ENCODE results near the gene TRIO.

Gene TRIO

DNA sequence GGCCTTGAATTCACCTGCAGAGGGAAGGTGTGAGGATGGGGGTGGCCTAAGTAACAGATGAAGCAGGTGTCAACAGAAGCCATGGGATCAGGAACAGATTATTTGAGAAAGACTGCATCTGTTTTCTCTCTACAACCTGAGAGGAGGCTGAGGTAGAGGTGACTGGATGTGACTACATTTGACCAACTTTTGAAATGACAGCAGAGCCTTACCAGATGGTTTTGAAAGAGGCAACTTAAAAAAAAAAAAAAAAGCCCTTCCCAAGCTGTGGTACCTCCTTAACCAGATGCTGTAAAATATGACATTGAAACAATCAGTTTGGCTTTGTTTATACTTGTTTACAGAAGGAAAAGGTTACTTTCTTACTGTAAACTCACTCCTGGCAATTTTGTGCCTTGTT lies 108.6 kb downstream of the TRIO start:
- no peak for DNase-seq

DNA sequence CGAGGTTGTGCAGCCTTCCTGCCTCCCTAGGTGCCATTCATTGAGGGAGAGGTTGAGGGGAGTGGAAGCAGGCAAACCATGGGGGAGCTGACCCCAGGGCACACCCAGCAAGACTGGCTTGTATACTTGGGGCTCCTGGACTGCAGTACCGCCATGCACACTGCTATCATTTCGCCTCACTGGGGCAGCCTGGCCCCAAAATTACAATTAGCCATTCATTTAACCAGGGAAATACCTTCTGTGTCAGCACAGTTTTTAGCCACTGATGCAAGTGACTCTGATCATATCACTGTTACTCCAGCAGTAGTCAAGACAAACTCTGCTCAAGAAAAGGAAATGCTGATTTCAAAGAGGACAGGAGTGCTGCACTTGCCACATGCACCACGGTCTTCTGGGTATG lies 109.7 kb downstream of the TRIO start:
- no peak for DNase-seq

DNA sequence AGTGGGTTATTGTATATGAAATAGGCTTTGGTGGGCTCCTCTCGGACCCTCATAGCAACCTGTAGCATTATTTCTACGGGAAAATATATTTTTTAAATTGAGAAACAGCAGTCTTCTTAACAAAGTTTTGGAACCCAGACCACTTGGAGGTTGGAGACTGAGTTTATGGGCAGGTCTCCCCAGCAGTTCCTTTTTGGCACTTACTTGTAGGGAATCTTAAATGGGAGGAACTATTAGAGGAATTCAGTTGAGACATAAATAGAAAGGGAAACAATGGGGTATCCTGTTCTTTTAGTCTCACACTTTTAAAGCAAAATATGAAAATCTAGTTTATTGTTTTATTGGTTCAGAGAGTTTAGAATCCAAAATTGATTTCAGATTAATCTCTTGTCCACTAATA lies 111.5 kb downstream of the TRIO start:
- DNase-seq, result no peak

DNA sequence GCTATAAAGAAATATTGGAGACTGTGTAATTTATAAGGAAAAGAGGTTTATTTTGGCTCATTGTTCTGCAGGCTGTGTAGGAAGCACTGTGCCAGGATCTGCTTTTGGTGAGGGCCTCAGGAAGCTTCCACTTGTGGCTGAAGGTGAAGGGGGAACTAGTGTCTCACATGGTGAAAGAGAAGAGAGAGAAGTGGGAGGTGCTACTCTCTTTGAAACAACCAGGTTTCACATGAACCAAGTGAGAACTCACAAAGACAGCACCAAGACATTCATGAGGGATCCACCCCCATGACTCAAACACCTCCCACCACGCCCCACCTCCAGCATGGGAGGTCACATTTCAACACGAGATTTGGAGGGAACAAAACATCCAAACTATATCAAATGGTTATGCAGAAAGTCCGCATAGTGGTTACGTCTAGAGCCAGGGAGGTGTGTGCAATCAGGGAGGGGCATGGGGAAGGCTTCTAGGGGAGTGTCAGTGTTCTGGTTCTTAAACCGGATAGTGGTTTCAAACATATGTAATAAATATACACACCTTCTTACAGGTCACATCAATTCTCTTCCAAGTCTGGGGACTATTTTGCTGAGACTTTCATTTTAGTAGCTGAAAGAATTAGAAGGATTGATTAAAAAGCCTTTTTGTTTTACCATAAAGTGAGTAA lies 113.0 kb downstream of the TRIO start:
- DNase-seq, result no peak

DNA sequence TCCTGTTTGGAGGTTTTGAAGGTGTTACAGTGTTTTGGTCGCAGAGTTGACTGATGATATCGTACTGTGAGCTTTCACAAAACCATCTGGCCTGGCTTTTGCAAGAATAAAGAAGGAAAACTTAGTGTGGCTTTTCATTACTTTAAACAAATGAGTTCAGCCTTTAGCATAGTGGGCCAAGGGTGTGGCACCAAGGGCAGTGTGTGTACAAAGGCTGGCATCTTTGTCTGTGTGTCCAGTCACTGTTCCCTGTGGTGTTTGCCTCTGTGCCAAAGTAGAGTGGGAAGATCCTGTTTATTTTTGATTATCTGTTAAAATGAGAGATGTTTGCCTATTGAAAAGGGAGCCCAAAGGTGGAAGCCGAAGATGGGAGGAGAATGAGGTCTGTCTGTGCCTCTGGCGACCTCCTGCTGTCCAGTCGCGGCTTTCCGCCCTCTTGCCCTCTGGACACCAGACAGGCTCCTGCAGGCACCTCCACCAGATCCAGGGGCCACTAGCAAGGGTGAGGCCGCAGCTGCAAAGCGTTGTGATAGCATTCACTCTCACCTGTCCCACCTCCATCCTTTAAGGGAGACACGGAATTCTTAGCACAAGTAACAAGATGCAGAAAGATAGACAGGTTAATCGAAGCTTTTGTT lies 113.7 kb downstream of the TRIO start:
- DNase-seq, result no peak

DNA sequence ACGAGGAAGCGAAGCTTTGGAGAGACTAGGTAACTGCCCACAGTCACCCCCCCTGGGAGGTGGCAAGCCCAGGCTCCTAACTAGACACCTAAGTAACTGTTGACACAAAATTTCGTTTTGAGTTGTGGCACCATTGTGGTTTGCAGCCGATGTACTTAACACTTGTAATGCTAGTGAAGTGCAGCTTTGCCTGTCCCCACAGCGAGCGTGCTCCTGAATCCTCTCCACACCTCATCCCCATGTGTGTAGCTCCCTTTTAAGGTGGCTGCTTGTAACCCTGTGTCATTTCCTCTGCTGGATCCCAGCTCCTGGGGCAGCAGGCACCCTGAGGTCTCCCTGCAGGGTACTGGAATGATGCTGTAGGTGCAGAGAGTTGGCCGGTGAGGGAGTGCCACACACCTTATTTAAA lies 114.9 kb downstream of the TRIO start:
- DNase-seq, result no peak

DNA sequence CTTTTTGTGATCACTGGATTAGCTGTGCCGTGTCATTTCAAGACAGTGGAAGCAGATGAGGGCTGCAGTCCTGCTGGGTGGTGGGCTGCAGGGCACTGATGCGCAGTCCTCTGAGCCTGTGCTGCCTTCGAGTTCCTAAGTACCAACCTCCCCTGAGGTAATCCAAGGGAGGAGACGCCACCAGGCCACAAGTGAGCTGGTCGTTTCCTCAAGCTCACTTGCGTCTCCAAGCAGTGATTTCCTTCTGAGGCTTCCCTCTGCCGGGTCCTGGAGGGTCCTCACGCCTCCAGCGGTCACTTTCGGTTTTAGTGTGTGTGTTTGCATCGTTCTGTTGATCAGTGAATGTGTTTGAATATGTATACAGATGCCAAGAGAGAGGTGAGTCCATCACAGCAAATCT lies 115.7 kb downstream of the TRIO start:
- DNase-seq, result no peak

DNA sequence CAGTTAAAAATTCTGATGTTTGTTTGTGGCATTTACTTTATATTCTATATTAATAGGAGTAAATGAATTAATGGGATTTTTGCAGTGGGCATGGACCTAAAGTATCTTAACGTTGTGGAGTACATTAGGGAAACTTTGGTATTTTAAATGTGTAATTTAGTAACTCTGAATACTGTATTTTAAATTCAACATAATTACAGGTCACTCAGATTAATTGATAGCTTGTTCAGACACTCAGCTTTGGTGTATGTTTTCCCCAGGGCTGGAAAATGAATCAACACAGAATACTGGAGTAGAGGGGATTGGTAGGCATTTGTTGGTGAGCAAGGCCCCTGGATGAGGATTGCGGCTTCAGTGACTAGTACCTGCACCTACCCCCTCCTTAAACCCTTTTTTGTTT lies 117.5 kb downstream of the TRIO start:
- DNase-seq, result no peak

DNA sequence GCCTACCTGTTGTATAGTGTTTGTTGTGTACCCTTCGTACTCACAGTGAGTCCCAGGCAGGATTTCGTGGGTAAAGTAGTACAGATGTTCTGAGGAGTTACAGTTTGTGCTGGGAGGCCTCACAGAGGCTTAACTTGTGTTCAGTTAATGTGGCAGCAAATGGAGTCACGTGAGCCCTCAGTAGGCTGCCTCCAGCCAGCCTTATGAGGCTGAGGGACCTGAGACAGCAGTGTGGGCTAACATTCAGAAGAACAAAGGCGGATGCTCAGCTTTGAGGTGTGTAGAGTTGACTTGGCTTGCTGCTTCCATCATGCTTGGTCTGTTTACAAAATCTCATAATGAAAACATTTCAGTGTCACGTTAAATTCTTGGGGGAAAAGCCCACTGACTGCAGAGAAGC lies 118.1 kb downstream of the TRIO start:
- no peak for DNase-seq

DNA sequence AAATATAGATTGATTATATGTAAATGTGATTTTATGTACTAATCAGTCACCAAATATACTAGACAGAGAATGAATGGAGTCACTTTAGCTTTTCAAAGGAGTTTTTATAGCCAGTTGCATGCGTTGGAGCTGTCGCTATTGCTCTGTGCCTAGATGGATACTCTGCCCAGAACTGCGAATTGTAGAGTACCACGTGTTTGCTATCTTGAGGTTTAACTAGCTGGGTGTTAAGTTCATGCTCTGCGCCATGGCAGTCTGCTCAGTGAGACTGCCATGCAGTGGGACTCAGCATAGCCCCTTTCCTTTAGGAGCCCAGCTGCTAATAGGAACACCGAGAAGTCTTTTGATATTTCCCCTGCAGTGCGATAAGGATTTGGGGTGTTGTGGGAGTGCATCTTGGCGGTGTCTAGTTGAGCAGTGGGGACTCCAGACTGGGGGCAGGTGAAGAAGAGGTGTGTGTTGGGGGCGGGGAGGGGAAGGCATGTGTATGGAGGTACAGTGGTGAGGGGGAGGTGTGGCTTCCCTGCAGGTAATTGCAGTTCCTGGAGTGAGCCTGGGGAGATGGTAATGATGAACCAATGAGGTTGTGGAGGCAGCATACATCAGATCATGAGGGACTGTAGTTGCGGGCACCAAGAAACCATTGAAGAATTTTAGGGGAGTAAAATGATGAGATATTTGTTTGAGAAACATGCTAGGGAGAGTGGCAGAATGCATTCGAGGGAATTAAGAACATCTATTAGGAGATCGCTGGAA lies 118.9 kb downstream of the TRIO start:
- no peak for DNase-seq

DNA sequence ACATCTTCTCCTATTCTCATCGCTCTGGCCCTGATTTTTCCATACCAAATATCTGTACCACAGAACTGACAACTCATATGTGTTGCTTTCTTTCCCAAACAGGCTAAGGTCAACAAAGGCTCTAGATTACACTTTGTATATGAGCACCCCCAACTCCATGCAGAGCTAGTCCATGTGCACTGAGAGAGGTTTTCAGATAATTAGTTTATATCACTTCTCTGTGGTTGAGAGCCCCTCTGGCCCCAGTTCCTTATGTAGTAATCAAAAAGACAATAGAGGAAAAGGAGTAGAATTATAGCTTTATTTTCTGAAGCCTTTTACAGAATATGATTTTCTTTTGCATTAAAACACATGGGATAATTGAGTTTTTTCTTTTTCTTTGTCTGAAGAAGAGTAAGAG lies 120.0 kb downstream of the TRIO start:
- DNase-seq, result no peak

DNA sequence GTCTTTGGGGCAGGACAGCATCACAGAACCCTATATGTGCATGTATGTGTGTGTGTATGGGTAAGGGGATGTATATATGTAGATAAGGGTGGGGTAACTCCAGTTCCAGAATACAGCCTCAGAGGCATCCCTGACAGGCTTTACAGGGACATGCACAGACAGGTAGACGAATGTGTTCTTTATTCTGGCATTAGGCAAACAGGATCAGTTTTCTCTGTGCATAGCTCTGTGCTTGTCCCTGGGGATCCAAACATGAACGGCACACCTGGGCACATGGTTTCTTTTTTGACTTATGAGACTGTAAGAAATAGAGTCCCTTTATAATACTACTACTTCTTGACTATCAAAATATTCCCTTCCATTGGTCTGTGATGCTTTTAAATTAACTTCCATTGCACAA lies 120.6 kb downstream of the TRIO start:
- no peak for DNase-seq

DNA sequence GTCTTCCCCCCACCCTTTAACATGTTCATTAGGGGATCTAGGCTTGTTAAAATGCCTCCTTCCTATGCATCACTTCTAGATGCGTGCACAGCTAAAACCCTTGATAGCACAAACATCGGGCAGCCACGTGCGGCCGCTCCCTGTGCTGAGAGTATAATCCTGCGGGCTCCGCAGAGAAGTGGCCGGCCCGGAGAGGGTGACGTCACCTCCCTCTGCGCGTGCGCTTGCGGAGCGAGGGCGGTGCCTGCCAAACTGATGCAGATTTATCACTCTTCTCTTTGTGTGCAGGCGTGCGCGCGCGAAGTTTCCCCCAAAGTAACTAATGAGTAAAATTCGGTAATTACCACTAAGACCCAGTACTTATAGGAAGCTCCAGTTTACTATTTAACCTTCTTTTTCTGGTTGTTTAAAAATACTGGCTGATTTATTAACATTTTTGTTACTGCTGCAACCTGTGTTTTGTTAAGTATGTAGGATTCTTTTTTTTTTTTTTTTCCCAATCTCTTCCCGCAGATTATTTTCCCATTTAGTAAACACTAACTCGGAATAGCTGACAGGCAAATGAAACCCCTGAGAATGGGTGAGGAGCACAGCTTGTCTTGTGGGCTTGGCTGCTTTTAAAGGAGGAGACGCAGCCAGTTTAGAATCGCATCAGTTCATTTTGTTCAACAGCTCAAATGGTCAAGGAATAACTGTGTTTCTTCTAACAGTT lies 121.6 kb downstream of the TRIO start:
- DNase-seq, result peak; percentile 36

DNA sequence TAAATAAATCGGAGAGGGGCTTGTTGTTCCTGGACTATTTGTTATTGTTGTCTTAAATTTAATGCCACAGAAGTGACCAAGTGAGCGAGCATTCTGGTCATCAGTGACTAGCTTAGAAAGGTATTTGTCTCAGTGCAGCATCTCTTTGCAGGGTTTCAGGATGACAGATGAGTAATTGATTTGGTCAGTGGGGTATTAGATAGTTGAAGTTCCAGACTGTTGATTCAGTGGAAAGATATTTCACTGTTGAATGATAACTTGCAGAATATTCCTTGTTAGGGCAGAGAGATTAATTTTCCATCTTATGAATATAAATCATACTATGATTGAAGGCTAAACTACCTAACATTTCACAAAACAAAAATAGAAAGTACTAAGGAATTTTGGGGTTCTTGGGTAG lies 122.4 kb downstream of the TRIO start:
- DNase-seq, result no peak

DNA sequence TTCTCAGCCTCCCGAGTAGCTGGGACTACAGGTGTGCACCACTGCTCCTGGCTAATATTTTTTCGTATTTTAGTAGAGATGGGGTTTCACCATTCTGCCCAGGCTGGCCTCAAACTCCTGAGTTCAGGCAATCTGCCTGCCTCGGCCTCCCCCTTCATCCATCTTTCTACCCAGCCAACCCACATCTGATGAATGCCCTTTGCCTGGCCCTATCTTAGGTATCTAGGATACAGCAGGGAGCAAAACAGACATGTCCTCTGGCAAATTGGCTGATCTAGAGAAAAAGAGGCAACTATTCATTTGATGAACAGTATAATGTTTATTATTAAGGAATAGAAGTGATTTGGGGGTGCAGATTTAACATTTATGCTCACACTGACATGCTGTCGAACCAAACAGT lies 123.0 kb downstream of the TRIO start:
- DNase-seq, result no peak

DNA sequence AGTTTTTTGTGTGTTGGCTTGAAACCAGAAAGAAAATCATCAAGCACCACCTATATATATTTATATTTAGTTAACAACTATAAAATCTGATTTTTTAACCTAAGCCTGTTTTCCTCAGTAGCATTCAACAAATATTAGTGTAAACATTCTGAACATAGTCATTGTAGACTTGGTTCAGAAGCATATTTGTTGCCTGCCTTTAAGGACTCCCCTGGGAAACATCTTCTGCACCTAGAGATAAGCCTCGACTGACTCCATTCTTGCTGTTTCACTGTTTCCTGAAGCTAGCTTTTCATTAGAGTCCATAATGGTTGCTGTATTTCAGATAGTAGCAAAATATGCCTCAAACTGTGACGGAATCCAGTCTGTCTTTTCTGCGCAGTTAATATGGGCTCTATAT lies 123.5 kb downstream of the TRIO start:
- DNase-seq, result no peak

DNA sequence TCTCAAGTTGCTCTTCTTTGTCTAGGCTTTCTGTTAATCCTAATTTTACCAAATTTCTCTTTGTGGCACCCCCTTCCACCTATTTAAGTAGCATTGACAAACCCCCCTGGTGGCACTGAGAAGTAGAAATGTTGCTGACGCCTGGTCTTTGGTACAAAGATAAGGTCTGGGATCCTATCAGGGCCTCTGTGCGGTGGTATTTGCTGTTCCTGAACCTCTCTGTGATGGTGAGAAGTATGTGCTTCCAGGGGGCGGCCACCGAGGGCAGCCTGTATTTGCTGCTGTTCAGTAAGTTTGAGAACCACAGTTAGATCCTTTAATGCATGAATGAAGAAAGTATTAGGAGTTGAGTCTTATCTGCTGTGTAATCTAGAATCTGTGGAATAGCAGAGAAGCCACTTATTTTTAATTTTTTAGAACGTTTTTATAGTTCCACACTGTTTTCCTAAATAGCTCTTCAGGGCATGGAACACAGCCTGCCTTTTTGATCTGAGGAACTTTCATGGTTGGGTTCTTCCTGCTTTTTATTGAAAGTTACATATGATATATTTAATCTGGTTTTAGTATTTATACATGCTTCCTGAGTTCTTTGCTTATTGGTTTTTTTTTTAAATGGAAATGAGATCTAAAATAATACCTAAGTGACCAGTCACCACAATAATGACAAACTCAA lies 124.2 kb downstream of the TRIO start:
- no peak for DNase-seq

DNA sequence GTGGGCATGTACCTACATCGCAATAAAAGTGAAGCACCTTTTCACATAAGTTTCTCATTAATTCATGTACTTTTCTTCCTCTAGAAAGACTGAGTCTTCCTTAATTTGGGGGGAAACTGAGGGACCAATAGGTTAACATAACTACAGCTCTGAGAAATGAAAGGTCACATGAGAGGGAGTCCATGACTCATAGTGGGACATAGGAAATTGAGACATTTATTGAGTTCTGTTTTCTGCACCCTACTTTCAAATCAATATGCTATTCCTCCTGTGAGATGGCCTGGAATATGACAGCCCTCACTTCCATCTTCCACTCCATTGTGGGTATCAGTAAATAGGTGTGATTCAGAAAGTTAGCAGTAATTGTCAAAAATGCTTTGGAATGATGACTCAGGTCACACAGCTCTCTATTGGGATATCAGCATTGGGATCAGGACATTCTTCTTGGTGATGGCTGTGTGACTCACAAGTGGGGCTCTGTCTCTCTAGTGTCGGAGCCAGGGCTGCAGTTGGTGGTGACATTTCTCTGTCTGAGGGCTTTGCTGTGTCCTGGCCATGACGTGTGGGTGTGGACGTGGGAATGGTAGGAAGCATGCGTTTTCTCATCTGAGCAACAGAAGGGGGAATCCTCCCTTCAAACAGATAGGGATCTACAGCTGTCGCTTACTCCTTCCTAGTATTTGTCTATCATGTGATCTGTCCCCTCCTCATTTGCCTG lies 125.0 kb downstream of the TRIO start:
- DNase-seq, result no peak

DNA sequence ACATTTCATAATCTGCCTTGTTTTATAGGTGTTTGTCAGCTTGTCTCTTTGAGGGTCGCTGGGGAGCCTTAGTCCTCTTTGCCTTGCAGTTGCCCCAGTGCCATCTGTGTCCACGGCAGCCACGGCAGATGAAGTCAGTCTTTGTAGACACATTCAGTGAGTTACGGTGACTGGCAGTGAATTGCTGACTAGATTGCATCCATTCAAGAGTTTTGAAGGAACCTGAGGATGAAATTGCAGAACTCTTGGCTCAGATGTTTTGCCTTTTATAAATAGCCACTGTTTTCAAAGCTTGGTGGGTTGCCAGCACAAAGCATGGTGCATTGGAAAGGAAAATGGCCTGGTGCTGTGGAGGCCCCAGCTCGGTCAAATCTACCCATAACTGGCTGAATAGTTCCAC lies 125.6 kb downstream of the TRIO start:
- no peak for DNase-seq

DNA sequence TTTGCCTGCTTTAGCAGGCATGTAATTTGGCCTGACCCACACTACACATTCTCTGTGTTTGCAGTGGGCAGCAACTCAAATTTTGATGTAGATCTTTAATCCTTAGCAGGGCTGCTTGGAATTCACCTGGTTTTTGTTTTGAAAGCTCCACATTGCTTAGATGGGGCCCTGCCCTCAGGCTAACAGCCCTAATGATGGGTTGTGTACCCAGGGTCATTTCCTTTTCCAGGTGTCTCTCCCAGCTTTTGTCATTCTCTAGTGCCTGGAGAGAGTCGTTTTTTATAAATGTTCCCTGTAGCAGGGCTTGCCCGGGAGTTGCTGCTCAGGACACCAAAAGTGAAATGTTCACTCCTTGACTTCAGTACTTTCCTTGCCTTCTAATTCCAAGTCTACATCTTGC lies 126.3 kb downstream of the TRIO start:
- no peak for DNase-seq

DNA sequence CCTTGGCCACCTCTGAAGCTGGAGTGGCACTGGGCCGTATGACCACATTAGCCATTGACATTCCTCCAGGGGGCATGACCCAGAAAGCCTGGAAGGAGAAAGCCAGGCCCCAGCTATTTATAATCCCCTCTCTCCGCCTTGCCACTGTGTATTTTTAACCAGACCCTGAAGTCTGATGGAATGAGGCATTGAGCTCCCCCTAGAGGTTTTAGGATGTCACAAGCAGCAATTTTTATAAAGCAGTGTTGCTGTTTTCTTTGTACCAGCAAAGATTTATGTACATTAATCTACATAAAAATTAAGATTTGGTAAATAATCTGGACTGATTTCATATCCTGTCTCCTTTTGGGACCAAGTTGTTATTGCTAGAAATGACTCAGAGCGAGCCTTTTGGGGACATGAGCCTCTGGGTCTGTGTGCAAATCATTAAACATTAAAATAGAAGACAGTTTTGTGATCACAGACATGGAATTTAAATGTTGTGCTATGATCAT lies 127.1 kb downstream of the TRIO start:
- DNase-seq, result no peak

DNA sequence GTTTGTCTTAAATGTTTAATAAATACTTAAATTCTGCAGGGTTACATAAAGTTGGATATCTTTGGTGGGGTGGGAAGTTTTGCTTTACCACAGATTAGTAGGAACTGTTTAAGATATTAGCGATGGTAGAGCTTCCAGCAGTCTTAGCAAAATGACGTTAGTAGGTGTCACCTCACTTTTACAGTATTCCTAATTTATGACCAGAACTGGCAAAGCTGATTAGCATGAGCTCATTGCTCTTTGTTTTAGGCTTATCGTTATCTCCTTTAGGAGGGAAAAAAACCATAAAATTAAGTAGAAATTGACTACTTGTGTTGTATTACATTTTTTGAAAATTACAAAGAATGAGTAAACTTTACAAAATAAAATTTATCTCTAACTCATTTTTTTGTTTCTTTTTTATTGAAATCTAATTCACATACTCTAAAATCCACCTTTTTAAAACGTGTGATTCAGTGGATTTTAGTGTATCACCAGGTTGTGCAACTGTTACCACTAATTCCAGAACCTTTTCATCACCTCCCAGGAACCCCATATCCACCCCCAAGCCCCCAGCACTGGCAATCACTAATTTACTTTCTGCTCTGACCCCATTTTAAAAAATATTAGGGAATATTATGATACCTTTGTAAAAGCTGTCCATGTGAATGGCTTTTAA lies 129.5 kb downstream of the TRIO start:
- DNase-seq, result no peak

Measured in stimulated activated naive CD4-positive, alpha-beta T cell treated with Interleukin-2 at 50 U/mL for 16 hours (primary cell).